Liver (tissue), 9 donors: Measurements from ENCODE around the gene CHD3. TPM values are rescaled to one million over a fixed set of nuclear protein-coding genes. Genes with fewer than 3 reads are reported as not detected.

Experiments
- DNase-seq: peaks from one replicate; pipeline ENCODE4 v3.0.0-alpha.2; 2017; ENCODE audit warnings: low spot score
- H3K27ac ChIP-seq, 2 donors: one replicate each; pipeline ENCODE4 v1.7.0; 2013; ENCODE audit warnings: inconsistent platforms in 2 of 2, low read length in 2 of 2, control low read depth in 1 of 2, low read depth in 1 of 2, mild to moderate bottlenecking in 1 of 2
- H3K27me3 ChIP-seq, 4 donors: one replicate each; pipeline versions ENCODE4 v1.6.1 to v1.7.0; 2013; ENCODE audit warnings: low read length in 3 of 4, inconsistent platforms in 1 of 4, mild to moderate bottlenecking in 1 of 4, moderate library complexity in 1 of 4; ENCODE audit not compliant: control insufficient read depth in 4 of 4, insufficient read depth in 4 of 4
- H3K36me3 ChIP-seq, 4 donors: one replicate each; pipeline versions ENCODE4 v1.6.1 to v1.7.0; 2013; ENCODE audit warnings: low read length in 3 of 4, mild to moderate bottlenecking in 3 of 4, low read depth in 1 of 4, moderate library complexity in 1 of 4; ENCODE audit not compliant: control insufficient read depth in 4 of 4, insufficient read depth in 3 of 4
- H3K4me1 ChIP-seq, 4 donors: one replicate each; pipeline versions ENCODE4 v1.6.1 to v1.7.0; 2013; ENCODE audit warnings: low read length in 3 of 4, mild to moderate bottlenecking in 3 of 4, moderate library complexity in 1 of 4; ENCODE audit not compliant: control insufficient read depth in 4 of 4, insufficient read depth in 4 of 4
- H3K4me3 ChIP-seq, 3 donors: one replicate each; pipeline versions ENCODE4 v1.6.1 to v1.7.0; 2013; ENCODE audit warnings: low read length in 3 of 3, control low read depth in 1 of 3, low read depth in 1 of 3, mild to moderate bottlenecking in 1 of 3
- H3K9ac ChIP-seq, 2 donors: one replicate each; pipeline ENCODE4 v1.7.0; 2013; ENCODE audit warnings: low read length in 2 of 2, mild to moderate bottlenecking in 2 of 2, moderate library complexity in 2 of 2, control low read depth in 1 of 2, low read depth in 1 of 2
- H3K9me3 ChIP-seq, 4 donors: one replicate each; pipeline versions ENCODE4 v1.6.1 to v1.7.0; 2013; ENCODE audit warnings: low read length in 3 of 4; ENCODE audit not compliant: control insufficient read depth in 4 of 4
- EGR1 ChIP-seq, 2 donors: IDR thresholded peaks; 2 replicates each; pipeline ENCODE4 v1.6.1; 2016 to 2018; ENCODE audit warnings: antibody characterized with exemption in 2 of 2, low read depth in 2 of 2
- FOXA1 ChIP-seq: IDR thresholded peaks from 2 replicates; pipeline ENCODE4 v1.6.1; 2016; ENCODE audit warnings: antibody characterized with exemption
- FOXA2 ChIP-seq: IDR thresholded peaks from 2 replicates; pipeline ENCODE4 v1.6.1; 2016; ENCODE audit warnings: antibody characterized with exemption
- GABPA ChIP-seq, 2 donors: IDR thresholded peaks in 1 of 2; conservative IDR thresholded peaks in 1 of 2; 2 replicates each; pipeline ENCODE4 v1.6.1; 2016; ENCODE audit warnings: antibody characterized with exemption in 2 of 2, mild to moderate bottlenecking in 1 of 2, moderate library complexity in 1 of 2
- HNF4A ChIP-seq, 2 donors: conservative IDR thresholded peaks; 2 replicates each; pipeline ENCODE4 v1.6.1; 2016; ENCODE audit warnings: antibody characterized with exemption in 2 of 2, mild to moderate bottlenecking in 2 of 2
- HNF4G ChIP-seq: IDR thresholded peaks from 2 replicates; pipeline ENCODE4 v1.6.1; 2016; ENCODE audit warnings: antibody characterized with exemption
- JUND ChIP-seq, 2 donors: IDR thresholded peaks; 2 replicates each; pipeline ENCODE4 v1.6.1; 2016; ENCODE audit warnings: antibody characterized with exemption in 2 of 2
- NR2F2 ChIP-seq: IDR thresholded peaks from 2 replicates; pipeline ENCODE4 v1.6.1; 2016; ENCODE audit warnings: antibody characterized with exemption
- RAD21 ChIP-seq, 2 donors: IDR thresholded peaks; 2 replicates each; pipeline ENCODE4 v1.6.1; 2016; ENCODE audit warnings: antibody characterized with exemption in 2 of 2, mild to moderate bottlenecking in 2 of 2
- RXRA ChIP-seq, 2 donors: IDR thresholded peaks; 2 replicates each; pipeline ENCODE4 v1.6.1; 2017 to 2018; ENCODE audit warnings: antibody characterized with exemption in 2 of 2, mild to moderate bottlenecking in 1 of 2
- SP1 ChIP-seq: IDR thresholded peaks from 2 replicates; pipeline ENCODE4 v1.6.1; 2018; ENCODE audit warnings: antibody characterized with exemption, mild to moderate bottlenecking
- TAF1 ChIP-seq: conservative IDR thresholded peaks from 2 replicates; pipeline ENCODE4 v1.6.1; 2016; ENCODE audit warnings: antibody characterized with exemption, mild to moderate bottlenecking
- YY1 ChIP-seq: IDR thresholded peaks from 2 replicates; pipeline ENCODE4 v1.6.1; 2016; ENCODE audit warnings: antibody characterized with exemption, mild to moderate bottlenecking
- WGBS: extraction: QIAGEN DNeasy Blood & Tissue Kit; methylation state at CpG from one replicate; pipeline ENCODE4 v1.1.7; 2013; 5-methylcytosine and 5-hydroxymethylcytosine counted together
- polyA plus RNA-seq, 2 donors: library from polyadenylated mRNA; stranded (reverse) in 1 of 2; unstranded in 1 of 2; fragments of 200-250 nt in 1 of 2; fragments of >200 nt in 1 of 2; fragmentation: Nextera tagmentation in 1 of 2; extraction: Ambion mirVana in 1 of 2; gene quantifications; one replicate each; pipeline versions ENCODE4 v1.2.1 to v1.2.3, GENCODE V29; 2013 to 2015
- total RNA-seq, 2 donors: library from RNA; depleted of rRNA; stranded (reverse); fragments of >200 nt; gene quantifications; one replicate each; pipeline ENCODE4 v1.2.3, GENCODE V29; 2014
- TF ChIP-seq, protein P1 (sequence below): IDR thresholded peaks from 2 replicates; pipeline ENCODE4 v1.6.1; 2016; ENCODE audit warnings: antibody characterized with exemption
- TF ChIP-seq, protein P2 (sequence below): IDR thresholded peaks from 2 replicates; pipeline ENCODE4 v1.6.1; 2016; ENCODE audit warnings: antibody characterized with exemption
- TF ChIP-seq, protein P3 (sequence below): IDR thresholded peaks from 2 replicates; pipeline ENCODE4 v1.6.1; 2016; ENCODE audit warnings: antibody characterized with exemption, mild to moderate bottlenecking
- TF ChIP-seq, protein P4 (sequence below): fragments of 150-350 bp; IDR thresholded peaks from 2 replicates; pipeline ENCODE4 v1.5.1; 2017; ENCODE audit warnings: improper control_type of control experiment, low read depth, low read length; ENCODE audit not compliant: missing input control
- TF ChIP-seq, protein P5 (sequence below): IDR thresholded peaks from 2 replicates; pipeline ENCODE4 v1.6.1; 2016; ENCODE audit warnings: antibody characterized with exemption
- donor health status: healthy.
- donor health status: healthy.
- donor health status: healthy.
- donor health status: healthy.
- donor health status: healthy.

The CHD3 gene
- total and polyA plus RNA-seq, 4 donors: 1.9 to 14.4 (median 7.2) TPM

DNA sequence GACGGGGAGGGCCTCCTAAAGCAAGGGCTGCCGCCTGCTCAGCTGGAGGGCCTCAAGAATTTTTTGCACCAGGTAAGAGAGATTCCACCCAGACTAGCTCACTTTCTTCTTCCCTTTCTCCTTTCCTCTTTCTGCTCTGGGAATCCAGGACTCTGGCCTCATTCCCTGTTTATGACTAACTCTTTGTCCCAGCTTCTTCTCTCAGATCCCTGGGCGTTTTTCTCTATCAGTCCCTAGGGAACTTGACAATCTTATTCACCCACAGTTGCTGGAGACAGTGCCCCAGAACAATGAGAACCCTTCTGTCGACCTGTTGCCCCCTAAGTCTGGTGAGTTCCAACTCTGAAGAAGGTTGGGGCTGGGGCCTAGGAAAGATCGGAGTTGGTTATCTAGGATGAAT is 59.1 kb downstream of the CHD3 start:
- Histone ChIP-seq H3K4me3 (no peak overlapping the region), H3K36me3 (peaks cover 9 to 61% (median 43%) of the 10 kb centered on the region in 4 donors), H3K4me1 (no peaks in the 10 kb centered on the region), H3K9me3 (no peaks in the 10 kb centered on the region), H3K9ac (no peak overlapping the region), H3K27me3 (no peaks in the 10 kb centered on the region), H3K27ac (no peak overlapping the region)
- no peak for DNase-seq
- WGBS: 92% methylated on average over 5 of the region's 5 CpGs
- no peak for TF ChIP-seq RXRA (IDR thresholded peaks at IDR 0.05)
- no peak for TF ChIP-seq GABPA (IDR thresholded peaks at IDR 0.05 in 1 of 2, conservative IDR thresholded peaks at IDR 0.05 in 1 of 2)

DNA sequence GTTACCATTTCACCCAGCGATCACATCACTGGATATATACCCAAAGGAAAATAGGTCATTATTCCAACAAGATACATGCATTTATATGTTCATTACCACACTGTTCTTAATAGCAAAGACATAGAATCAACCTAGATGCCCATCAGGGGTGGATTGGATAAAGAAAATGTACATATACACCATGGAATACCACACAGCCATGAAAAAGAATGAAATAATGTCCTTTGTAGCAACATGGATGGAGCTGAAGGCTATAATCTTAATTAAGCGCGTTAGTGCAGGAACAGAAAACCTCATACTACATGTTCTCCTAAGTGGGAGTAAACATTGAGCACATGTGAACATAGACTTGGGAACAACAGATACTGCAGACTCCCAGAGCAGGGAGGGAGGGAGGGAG is 62.0 kb downstream of the CHD3 start:
- DNase-seq: no peak
- no peaks in the 10 kb centered on the region for H3K27me3 ChIP-seq
- H3K4me1 ChIP-seq: no peaks in the 10 kb centered on the region
- H3K36me3 ChIP-seq: peaks cover 4 to 39% (median 25%) of the 10 kb centered on the region in 4 donors
- H3K27ac ChIP-seq: no peak overlapping the region
- H3K9ac ChIP-seq: no peak overlapping the region
- 78% methylated on average over 3 of the region's 3 CpGs for WGBS
- no peak overlapping the region for H3K4me3 ChIP-seq
- H3K9me3 ChIP-seq: no peaks in the 10 kb centered on the region
- TF ChIP-seq SP1 (no peak), HNF4G (no peak), JUND (IDR thresholded peaks at IDR 0.05) (no peak)
- TF ChIP-seq, protein P1, sequence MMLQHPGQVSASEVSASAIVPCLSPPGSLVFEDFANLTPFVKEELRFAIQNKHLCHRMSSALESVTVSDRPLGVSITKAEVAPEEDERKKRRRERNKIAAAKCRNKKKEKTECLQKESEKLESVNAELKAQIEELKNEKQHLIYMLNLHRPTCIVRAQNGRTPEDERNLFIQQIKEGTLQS: no peak

DNA sequence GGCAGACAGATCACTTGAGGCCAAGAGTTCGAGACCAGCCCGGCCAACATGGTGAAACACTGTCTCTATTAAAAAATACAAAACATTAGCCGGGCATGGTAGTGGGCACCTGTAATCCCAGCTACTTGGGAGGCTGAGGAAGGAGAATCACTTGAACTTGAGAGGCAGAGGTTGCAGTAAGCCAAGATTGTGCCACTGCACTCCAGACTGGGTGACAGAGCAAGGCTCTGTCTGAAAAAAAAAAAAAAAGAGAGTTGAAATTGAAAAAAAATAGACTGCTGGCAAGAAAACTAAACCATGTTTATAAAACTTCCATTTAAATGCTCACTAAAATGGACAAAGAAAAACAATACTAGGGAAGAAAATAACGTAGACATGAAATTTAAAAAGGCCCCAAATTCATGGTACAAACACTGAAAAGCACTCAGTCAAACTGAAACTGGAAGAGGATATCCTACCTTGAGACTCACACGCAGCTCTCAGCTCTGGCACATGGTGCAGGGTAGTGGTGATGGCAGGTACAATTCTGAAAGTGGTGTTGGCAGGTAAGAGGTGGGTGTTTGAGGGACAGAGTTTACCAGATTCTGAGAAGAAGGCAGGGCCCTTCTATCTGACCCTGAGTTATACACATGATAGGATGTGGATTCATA is 62.7 kb downstream of the CHD3 start:
- no peaks in the 10 kb centered on the region for H3K9me3 ChIP-seq
- H3K36me3 ChIP-seq: peaks cover 4 to 32% (median 19%) of the 10 kb centered on the region in 4 donors
- TF ChIP-seq SP1 (no peak), YY1 (no peak), JUND (IDR thresholded peaks at IDR 0.05) (no peak), EGR1 (IDR thresholded peaks at IDR 0.05; ENCODE audit: low read depth in 2 of 2) (no peak), GABPA (IDR thresholded peaks at IDR 0.05 in 1 of 2, conservative IDR thresholded peaks at IDR 0.05 in 1 of 2) (no peak), HNF4G (no peak), RXRA (IDR thresholded peaks at IDR 0.05) (no peak), FOXA1 (no peak), HNF4A (conservative IDR thresholded peaks at IDR 0.05) (no peak), RAD21 (IDR thresholded peaks at IDR 0.05) (no peak), NR2F2 (no peak), TAF1 (no peak), FOXA2 (no peak)
- TF ChIP-seq, protein P2, sequence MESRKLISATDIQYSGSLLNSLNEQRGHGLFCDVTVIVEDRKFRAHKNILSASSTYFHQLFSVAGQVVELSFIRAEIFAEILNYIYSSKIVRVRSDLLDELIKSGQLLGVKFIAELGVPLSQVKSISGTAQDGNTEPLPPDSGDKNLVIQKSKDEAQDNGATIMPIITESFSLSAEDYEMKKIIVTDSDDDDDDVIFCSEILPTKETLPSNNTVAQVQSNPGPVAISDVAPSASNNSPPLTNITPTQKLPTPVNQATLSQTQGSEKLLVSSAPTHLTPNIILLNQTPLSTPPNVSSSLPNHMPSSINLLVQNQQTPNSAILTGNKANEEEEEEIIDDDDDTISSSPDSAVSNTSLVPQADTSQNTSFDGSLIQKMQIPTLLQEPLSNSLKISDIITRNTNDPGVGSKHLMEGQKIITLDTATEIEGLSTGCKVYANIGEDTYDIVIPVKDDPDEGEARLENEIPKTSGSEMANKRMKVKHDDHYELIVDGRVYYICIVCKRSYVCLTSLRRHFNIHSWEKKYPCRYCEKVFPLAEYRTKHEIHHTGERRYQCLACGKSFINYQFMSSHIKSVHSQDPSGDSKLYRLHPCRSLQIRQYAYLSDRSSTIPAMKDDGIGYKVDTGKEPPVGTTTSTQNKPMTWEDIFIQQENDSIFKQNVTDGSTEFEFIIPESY: no peak
- TF ChIP-seq, protein P1: no peak
- TF ChIP-seq, protein P3, sequence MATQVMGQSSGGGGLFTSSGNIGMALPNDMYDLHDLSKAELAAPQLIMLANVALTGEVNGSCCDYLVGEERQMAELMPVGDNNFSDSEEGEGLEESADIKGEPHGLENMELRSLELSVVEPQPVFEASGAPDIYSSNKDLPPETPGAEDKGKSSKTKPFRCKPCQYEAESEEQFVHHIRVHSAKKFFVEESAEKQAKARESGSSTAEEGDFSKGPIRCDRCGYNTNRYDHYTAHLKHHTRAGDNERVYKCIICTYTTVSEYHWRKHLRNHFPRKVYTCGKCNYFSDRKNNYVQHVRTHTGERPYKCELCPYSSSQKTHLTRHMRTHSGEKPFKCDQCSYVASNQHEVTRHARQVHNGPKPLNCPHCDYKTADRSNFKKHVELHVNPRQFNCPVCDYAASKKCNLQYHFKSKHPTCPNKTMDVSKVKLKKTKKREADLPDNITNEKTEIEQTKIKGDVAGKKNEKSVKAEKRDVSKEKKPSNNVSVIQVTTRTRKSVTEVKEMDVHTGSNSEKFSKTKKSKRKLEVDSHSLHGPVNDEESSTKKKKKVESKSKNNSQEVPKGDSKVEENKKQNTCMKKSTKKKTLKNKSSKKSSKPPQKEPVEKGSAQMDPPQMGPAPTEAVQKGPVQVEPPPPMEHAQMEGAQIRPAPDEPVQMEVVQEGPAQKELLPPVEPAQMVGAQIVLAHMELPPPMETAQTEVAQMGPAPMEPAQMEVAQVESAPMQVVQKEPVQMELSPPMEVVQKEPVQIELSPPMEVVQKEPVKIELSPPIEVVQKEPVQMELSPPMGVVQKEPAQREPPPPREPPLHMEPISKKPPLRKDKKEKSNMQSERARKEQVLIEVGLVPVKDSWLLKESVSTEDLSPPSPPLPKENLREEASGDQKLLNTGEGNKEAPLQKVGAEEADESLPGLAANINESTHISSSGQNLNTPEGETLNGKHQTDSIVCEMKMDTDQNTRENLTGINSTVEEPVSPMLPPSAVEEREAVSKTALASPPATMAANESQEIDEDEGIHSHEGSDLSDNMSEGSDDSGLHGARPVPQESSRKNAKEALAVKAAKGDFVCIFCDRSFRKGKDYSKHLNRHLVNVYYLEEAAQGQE: no peak
- TF ChIP-seq, protein P4, sequence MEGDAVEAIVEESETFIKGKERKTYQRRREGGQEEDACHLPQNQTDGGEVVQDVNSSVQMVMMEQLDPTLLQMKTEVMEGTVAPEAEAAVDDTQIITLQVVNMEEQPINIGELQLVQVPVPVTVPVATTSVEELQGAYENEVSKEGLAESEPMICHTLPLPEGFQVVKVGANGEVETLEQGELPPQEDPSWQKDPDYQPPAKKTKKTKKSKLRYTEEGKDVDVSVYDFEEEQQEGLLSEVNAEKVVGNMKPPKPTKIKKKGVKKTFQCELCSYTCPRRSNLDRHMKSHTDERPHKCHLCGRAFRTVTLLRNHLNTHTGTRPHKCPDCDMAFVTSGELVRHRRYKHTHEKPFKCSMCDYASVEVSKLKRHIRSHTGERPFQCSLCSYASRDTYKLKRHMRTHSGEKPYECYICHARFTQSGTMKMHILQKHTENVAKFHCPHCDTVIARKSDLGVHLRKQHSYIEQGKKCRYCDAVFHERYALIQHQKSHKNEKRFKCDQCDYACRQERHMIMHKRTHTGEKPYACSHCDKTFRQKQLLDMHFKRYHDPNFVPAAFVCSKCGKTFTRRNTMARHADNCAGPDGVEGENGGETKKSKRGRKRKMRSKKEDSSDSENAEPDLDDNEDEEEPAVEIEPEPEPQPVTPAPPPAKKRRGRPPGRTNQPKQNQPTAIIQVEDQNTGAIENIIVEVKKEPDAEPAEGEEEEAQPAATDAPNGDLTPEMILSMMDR: no peak
- TF ChIP-seq, protein P5, sequence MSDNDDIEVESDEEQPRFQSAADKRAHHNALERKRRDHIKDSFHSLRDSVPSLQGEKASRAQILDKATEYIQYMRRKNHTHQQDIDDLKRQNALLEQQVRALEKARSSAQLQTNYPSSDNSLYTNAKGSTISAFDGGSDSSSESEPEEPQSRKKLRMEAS: no peak
- no peaks in the 10 kb centered on the region for H3K27me3 ChIP-seq
- H3K9ac ChIP-seq: no peak overlapping the region
- WGBS: 83% methylated on average over 5 of the region's 5 CpGs
- H3K4me3 ChIP-seq: no peak overlapping the region
- DNase-seq: no peak
- H3K4me1 ChIP-seq: no peaks in the 10 kb centered on the region
- H3K27ac ChIP-seq: no peak overlapping the region
